ENCODE measurements around the gene CNPY1.

Gene CNPY1

GRCh38 chr7:155543011-155543876 lies 3.1 kb downstream of the CNPY1 start:
- H3K4me3 ChIP-seq (ENCODE audit: low read depth, low read length) = no peak overlapping the region
- TF ChIP-seq, protein P1, sequence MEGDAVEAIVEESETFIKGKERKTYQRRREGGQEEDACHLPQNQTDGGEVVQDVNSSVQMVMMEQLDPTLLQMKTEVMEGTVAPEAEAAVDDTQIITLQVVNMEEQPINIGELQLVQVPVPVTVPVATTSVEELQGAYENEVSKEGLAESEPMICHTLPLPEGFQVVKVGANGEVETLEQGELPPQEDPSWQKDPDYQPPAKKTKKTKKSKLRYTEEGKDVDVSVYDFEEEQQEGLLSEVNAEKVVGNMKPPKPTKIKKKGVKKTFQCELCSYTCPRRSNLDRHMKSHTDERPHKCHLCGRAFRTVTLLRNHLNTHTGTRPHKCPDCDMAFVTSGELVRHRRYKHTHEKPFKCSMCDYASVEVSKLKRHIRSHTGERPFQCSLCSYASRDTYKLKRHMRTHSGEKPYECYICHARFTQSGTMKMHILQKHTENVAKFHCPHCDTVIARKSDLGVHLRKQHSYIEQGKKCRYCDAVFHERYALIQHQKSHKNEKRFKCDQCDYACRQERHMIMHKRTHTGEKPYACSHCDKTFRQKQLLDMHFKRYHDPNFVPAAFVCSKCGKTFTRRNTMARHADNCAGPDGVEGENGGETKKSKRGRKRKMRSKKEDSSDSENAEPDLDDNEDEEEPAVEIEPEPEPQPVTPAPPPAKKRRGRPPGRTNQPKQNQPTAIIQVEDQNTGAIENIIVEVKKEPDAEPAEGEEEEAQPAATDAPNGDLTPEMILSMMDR (IDR thresholded peaks at IDR 0.05; ENCODE audit: borderline replicate concordance, insufficient read depth, low read depth, low read length) = no peak

GRCh38 chr7:155541986-155542675 lies 4.2 kb downstream of the CNPY1 start:
- H3K4me3 ChIP-seq (ENCODE audit: low read depth, low read length) = no peak overlapping the region
- TF ChIP-seq, protein P1 (IDR thresholded peaks at IDR 0.05; ENCODE audit: borderline replicate concordance, insufficient read depth, low read depth, low read length) = no peak

DNA sequence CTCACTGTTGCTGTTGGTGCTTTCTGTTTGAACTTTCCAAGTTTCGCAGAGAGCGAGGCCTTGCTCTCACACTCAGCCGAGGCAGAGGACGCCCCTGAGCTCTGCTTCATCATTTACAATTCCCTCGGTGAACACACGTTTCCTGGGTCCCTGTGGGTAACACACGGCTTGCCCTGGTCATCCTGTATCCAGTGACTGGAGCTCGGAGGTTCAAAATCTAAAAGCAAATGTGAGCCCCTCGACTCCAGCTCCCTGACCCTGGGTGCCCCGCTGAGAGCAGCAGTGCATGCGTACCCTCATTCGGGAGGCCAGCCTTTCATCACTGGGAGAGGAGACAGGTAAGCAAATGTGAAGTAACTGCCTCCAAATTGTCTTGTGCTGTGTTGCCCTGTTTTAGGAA lies 5.8 kb downstream of the CNPY1 start:
- TF ChIP-seq, protein P1 (IDR thresholded peaks at IDR 0.05; ENCODE audit: borderline replicate concordance, insufficient read depth, low read depth, low read length) = no peak
- no peak overlapping the region for H3K4me3 ChIP-seq (ENCODE audit: low read depth, low read length)

DNA sequence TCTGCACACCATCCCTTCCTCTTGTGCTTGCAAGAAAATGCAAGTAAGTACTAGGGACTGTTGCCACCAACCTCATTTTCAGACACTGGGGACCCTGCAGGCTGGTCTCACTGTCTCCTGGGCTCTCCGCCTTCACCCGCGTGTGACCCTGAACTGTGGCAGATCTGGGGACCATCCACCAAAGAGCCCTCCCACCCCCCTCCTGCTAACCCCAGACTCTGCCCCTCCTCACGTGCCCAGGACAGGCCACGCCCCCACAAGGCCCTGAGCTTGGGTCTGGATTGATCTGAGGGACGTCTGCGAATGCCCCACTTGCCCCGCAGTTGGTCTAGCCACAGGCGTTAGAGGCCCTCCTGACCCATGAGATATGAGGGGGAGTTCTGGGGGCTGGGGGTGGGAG lies 8.1 kb downstream of the CNPY1 start:
- H3K4me3 ChIP-seq (ENCODE audit: low read depth, low read length) = no peak overlapping the region
- TF ChIP-seq, protein P1 (IDR thresholded peaks at IDR 0.05; ENCODE audit: borderline replicate concordance, insufficient read depth, low read depth, low read length) = no peak

GRCh38 chr7:155536451-155536850 lies 9.9 kb downstream of the CNPY1 start:
- TF ChIP-seq, protein P1 (IDR thresholded peaks at IDR 0.05; ENCODE audit: borderline replicate concordance, insufficient read depth, low read depth, low read length) = no peak
- H3K4me3 ChIP-seq (ENCODE audit: low read depth, low read length) = no peak overlapping the region

- TF ChIP-seq, protein P1 (IDR thresholded peaks at IDR 0.05; ENCODE audit: borderline replicate concordance, insufficient read depth, low read depth, low read length) = no peak
Observed at GRCh38 chr7:155534691-155535090, 11.7 kb downstream of the CNPY1 start.

More at GRCh38 chr7:155534691-155535090, 11.7 kb downstream of the CNPY1 start:
- no peak overlapping the region for H3K4me3 ChIP-seq (ENCODE audit: low read depth, low read length)
